Suppressor macrophage (primary cell): ENCODE data around the gene BMP5.
"Not testable (repeated sequence)": the region's sequence is repeated elsewhere in the genome, so short reads cannot be mapped to it uniquely, and the experiment has no call there.

Experiments
- DNase-seq, 4 experiments: peaks; one replicate each; pipeline ENCODE4 v3.0.0-alpha.2; 2020 to 2022
- total RNA-seq, 17 experiments: gene quantifications; one replicate each; lab custom pipeline; 2026; ENCODE audit warnings: mixed read lengths in 6 of 17, inconsistent platforms in 3 of 17; lab: John Stamatoyannopoulos, UW

BMP5 gene
- total RNA-seq = 0 to 1.2 (median 0) reads per million in 17 experiments

DNA sequence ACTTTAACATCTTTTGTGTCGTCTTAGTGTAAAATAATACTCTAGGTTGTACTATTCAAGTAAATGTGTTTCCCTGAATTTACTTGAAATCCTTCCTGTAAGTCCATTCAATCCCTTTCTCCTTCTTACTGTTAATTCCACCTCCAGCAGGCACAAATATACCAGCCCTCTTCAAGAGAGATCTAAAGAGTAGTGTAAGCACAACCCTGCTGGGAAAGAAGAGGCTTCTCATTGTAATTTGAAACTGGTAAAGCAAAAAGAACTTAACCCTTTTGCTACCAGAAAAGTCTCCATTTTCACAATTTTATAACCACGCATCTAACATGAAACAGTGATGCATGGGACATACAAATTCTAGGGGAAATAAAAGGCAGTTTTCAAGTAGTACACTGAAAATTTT is at the start of gene BMP5:
Gene BMP5 (minus strand): TSS at position 191 of the 400 bp plus-strand sequence. CDS start 725 bp downstream, outside the sequence.
- no peak for DNase-seq

DNA sequence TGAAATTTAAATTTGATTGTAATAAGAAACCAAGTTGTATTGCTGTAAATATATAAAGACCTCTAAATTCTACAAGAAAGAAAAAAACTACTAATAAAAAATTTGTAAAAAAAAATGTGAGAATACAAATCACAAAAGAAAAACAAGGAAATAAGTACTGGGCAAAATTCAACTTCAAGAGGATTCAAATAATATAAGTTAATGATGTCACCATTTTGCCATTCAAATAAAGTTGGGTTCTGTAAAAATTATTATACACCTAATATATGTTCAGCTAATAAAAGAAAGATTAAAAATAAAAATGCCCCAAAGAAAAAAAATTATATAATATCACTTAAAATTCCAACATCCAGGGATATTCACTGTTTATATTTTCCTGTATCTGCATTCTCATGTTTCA is 47.0 kb upstream of the BMP5 start:
- DNase-seq = no peak

GRCh38 chr6:55919716-55920308 is 44.4 kb upstream of the BMP5 start:
- no peak for DNase-seq

- DNase-seq = no peak
These were observed 43.2 kb upstream of the BMP5 start for GRCh38 chr6:55918639-55919038.

DNA sequence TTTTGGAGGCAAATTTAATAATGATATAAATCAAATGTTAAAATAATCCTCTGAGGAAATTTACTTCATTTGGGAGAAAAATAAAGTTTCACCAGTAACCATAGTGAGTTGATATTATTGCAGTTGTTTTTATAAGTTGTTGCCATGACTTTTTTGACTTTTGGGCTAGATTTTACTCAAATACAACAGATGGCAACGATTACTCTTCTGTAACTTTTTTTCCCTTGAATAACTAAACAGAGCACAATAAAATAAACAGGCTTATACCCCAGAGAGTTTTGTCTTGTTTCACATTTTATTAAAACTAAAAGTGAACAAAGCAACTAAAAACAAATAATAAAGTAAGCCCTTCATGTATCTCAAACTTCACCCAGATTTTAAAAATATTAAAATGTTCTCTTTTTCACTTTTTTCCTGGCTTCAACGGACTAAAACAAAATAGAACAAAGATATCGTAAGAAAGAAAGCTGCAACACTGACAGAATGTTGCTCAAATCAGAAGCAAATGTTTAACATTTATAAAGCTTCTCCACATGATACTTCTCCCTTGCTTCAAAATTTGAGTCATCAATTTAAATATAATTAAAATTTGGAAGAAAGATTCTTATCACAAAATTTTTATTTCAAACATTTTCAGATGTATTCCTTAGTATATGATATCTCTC is 42.5 kb upstream of the BMP5 start:
- no peak for DNase-seq

GRCh38 chr6:55916188-55916587 is 40.8 kb upstream of the BMP5 start:
- DNase-seq = no peak

DNA sequence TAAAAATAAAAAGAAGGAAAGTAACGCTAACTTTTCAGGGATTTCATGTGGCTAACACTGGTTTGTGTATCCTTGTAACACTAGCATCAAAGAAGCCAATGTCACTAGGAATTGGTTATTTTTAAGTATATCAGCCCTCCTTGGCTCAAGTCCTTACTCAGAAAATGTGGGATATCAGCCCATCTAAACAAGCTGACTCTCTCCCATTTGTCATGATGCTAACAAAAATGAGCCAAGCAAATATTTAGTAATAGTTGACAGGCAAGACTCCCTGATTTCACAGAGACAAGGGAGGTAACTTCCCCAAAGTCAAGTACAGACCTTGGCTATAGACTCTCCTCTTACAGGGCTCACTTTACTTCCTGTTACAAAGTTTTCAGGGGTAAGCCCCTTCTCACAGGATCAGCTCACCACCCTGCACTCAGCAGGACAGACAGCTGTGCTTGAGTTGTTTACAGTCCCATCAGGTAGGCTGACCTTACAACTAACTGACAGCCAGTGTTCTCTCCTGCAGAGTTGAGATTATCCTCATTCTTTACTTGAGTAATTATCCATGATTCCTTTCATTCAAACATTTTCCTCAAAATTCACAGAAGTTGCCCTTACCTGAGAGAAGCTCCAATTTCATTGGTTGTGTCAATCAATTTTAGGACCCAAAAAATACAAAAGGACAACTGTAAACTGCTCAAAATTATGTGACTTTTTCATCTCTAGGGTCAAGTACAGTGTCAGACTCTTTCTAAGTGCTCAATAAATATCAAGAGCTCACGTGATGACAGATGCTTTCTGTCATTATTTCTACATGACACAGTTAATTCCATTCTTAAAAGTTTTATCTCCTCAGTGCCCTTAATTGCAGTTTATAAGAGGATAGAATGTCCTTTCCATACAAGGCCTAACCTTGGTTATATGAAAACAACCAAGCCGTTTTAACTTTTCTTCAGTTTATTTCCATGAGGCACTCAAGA is 38.1 kb upstream of the BMP5 start:
- DNase-seq = peak in 1 of 4 experiments; percentile 3

- not testable (repeated sequence) for DNase-seq
These were observed 35.1 kb upstream of the BMP5 start for GRCh38 chr6:55910466-55910865.

- not testable (repeated sequence) for DNase-seq
These were observed 34.5 kb upstream of the BMP5 start for GRCh38 chr6:55909911-55910310.

GRCh38 chr6:55902796-55903195 is 27.4 kb upstream of the BMP5 start:
- no peak for DNase-seq

DNA sequence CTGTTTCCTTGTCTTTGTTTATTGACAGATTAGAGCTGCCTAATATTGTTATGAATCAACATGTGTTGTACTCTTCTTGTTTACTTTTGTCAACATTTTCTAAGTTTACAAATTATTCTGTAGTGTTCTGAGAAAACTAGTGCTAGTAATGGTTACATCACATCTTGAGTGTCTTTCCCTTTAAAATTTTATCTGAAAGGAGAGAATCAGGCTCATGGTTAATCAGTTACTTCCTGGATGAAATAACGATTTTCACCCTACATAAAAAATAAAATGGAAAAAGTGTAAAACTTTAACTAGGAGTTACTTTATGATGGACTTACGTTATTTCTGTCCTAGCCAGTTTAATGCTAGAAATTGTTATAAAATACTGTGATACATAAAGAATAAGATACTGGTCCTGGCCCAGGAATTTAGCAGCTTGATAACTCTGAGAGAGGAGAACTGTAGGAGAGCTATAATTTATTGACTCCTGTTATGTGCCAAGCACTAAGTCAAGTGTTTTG is 26.4 kb upstream of the BMP5 start:
- DNase-seq = no peak

- DNase-seq = no peak
These were observed 23.0 kb upstream of the BMP5 start for GRCh38 chr6:55898342-55898741.

DNA sequence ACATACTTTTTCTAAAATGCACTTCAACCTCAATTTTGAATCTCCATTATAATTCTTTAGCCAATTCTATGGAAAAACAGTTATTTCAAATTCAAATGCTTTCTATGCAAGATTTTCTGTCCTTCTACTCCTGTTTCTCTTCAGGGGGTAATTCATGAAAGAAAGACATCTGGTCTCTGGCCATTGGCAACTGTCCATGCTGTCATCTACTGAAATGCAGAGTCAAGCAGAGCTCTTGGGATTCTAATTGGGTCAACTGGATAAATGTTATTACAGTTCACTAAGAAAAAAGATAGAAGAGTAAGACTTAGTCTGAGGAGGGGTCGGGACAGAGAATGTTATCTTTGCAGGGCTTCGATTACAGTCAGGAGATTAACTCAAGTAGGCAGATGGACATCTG is 22.0 kb upstream of the BMP5 start:
- no peak for DNase-seq

DNA sequence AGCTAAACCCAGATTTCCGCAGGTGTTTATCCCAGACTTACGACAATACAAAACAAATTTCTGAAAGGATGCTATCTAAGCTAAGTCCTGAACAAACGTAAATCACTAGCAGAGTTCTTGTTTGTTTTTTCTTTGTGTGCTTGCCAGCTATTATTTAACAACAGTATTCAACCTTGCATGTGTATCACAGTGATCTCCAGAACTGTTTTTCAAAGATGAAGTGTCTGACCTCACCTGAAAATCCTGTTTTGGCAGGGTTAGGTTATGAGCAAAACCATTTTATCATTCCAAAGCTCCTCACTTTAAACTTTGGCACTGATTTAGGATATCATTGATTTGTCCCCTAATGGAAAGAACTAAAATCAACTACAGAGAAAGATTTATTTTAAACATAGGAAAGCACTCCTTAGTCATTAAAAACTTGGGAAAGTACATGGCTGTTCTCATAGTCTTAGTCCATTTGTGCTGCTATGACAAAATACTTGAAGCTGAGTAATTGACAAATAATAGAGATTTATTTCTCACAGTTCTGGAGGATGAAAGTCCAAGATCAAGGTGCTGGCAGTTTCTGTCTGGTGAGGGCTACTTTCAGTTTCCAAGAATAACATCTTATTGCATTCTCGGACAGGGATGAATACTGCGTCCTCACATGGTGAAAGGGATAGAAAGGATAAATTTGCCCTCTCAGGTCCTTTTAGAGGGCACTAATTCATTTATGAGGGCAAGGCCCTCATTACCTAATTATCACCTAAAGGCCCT is 20.8 kb upstream of the BMP5 start:
- DNase-seq = no peak

DNA sequence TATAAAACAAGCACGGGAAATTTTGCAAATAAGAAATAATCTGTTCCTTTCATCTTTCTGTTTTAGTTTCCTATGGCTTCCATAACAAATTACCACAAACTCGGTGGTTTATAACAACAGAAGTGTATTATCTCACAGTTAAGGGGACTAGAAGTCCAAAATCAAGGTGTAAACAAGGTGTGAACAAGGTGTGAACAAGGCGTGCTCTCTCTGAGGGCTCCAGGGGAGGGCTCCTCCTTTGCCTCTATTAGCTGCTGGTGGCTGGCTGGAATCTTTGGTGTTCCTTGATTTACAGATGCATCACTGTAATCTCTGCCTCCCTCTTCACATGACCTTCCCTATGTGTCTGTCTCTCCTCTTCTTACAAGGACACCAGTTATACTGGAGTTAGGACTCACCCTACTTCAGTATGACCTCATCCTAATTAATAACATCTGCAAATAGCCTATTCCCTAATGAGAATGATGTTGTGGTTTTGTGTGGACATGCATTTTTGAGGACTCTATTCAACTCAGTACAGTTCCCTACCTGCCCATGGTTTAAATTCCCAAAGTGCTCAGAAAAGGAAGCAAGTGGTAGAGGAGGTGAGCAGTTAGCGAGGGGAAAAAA is 17.5 kb upstream of the BMP5 start:
- DNase-seq = no peak

DNA sequence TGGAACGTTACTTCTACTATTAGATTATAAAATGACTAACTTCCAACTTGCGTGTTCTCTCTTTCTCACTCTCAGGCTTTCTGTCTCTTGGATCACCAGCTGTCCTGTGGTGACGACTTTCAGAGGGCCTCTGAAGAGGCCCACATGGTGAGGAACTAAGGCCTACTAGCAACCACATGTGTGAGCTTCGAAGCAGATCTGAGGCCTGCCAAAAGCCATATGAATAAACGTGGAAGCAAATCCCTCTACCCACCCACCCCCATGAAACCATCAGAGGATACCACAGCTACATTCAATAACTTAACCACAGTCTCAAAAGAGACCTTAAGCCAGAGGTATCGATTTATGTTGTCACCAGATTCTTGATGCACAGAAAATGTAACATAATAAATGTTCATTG is 13.5 kb upstream of the BMP5 start:
- DNase-seq = no peak

DNA sequence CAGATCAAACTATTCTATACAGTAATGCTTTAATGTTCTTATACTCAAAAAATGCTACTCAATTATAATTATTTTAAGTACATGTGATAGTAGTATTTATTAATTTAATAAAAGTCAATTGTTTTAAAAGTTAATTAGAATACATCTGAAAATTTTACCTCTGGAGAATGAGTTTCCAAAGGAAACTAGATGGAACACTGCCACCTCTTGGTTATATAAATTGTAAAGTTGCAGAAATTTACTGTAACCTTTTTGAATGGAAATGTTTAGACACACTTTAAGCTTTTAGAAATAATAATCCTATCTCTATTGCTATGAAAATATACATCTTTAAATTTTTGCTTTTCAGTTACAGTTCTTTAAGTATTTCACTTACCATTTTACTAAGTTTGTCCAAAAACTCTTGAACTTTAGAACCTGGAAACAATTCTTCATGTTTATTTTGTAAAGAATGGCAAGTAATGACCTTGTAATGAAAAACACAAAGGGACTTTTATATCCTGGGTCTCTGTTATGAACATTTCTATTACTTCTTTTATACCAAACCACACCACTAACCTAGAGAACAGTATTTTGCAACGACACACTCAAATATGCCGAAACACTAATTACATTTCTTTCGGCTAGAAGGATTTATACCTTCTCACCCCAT is 10.9 kb upstream of the BMP5 start:
- DNase-seq = peak in 2 of 4 experiments; percentile 5 to 6

GRCh38 chr6:55882718-55883569 is 7.6 kb upstream of the BMP5 start:
- DNase-seq = no peak

GRCh38 chr6:55877283-55877682 is 1.9 kb upstream of the BMP5 start:
- no peak for DNase-seq

- DNase-seq = no peak
These were observed 1.1 kb downstream of the BMP5 start for GRCh38 chr6:55874316-55874715.
